ENCODE data around the gene C1orf87. TPM values are rescaled to one million over a fixed set of nuclear protein-coding genes. Genes with fewer than 3 reads are reported as not detected.

Gene C1orf87
- total and polyA plus RNA-seq, 2 donors from 2014 or later: 0.38 to 0.45 TPM

- TF ChIP-seq, protein P1, sequence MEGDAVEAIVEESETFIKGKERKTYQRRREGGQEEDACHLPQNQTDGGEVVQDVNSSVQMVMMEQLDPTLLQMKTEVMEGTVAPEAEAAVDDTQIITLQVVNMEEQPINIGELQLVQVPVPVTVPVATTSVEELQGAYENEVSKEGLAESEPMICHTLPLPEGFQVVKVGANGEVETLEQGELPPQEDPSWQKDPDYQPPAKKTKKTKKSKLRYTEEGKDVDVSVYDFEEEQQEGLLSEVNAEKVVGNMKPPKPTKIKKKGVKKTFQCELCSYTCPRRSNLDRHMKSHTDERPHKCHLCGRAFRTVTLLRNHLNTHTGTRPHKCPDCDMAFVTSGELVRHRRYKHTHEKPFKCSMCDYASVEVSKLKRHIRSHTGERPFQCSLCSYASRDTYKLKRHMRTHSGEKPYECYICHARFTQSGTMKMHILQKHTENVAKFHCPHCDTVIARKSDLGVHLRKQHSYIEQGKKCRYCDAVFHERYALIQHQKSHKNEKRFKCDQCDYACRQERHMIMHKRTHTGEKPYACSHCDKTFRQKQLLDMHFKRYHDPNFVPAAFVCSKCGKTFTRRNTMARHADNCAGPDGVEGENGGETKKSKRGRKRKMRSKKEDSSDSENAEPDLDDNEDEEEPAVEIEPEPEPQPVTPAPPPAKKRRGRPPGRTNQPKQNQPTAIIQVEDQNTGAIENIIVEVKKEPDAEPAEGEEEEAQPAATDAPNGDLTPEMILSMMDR (IDR thresholded peaks at IDR 0.05; ENCODE audit: borderline replicate concordance, extremely low read depth, insufficient read depth): no peak
- Histone ChIP-seq H3K36me3 (ENCODE audit: control insufficient read depth in 2 of 3, insufficient read depth in 3 of 3, low read length in 3 of 3) (no peaks in the 10 kb centered on the region), H3K9ac (ENCODE audit: low read length in 3 of 3) (no peak overlapping the region), H3K9me3 (ENCODE audit: control insufficient read depth in 2 of 3, insufficient read depth in 1 of 3, low read length in 3 of 3) (no peaks in the 10 kb centered on the region), H3K4me1 (ENCODE audit: control insufficient read depth in 2 of 3, insufficient read depth in 2 of 3, low read depth in 1 of 3, low read length in 3 of 3) (no peaks in the 10 kb centered on the region), H3K4me3 (ENCODE audit: low read length in 3 of 3) (no peak overlapping the region), H3K27ac (ENCODE audit: low read depth in 2 of 2, low read length in 2 of 2) (no peak overlapping the region), H3K27me3 (ENCODE audit: control insufficient read depth, insufficient read depth, low read length) (no peaks in the 10 kb centered on the region)
- FAIRE-seq: no peak
- no peak for DNase-seq
- intact Hi-C loops (cut with DNase I): no loop called here
Measured at GRCh38 chr1:60033066-60033465, 40.5 kb downstream of the C1orf87 start.

DNA sequence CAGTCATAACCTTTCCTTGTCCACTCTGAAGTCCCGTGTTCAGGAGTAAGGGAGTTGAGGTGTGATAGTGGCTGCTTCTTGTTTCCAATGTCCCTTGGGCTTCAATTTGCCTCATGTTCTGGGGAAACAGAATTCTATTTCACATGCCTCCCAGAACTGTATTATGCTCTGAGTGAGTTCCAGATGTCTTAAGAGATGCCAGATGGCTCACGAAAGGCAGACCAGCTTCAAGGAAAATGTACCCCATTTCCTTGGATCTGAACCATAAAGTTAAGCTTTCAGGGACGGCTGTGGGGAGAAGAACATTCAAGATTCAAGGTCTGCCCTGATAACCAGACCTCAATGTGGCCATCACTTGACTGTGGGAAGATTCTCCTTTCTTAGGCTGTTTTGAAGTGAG, 42.4 kb downstream of the C1orf87 start:
- intact Hi-C loops (cut with DNase I): no loop called here
- no peak for FAIRE-seq
- TF ChIP-seq, protein P1 (IDR thresholded peaks at IDR 0.05; ENCODE audit: borderline replicate concordance, extremely low read depth, insufficient read depth): no peak

GRCh38 chr1:60025552-60025951, 48.0 kb downstream of the C1orf87 start:
- intact Hi-C loops (cut with DNase I): no loop called here
- no peak overlapping the region for H3K4me3 ChIP-seq (ENCODE audit: low read length in 3 of 3)
- no peaks in the 10 kb centered on the region for H3K36me3 ChIP-seq (ENCODE audit: control insufficient read depth in 2 of 3, insufficient read depth in 3 of 3, low read length in 3 of 3)
- no peak for FAIRE-seq
- H3K27me3 ChIP-seq (ENCODE audit: control insufficient read depth, insufficient read depth, low read length): no peaks in the 10 kb centered on the region
- TF ChIP-seq, protein P1 (IDR thresholded peaks at IDR 0.05; ENCODE audit: borderline replicate concordance, extremely low read depth, insufficient read depth): no peak
- H3K27ac ChIP-seq (ENCODE audit: low read depth in 2 of 2, low read length in 2 of 2): no peak overlapping the region
- no peak for DNase-seq
- H3K4me1 ChIP-seq (ENCODE audit: control insufficient read depth in 2 of 3, insufficient read depth in 2 of 3, low read depth in 1 of 3, low read length in 3 of 3): no peaks in the 10 kb centered on the region
- H3K9ac ChIP-seq (ENCODE audit: low read length in 3 of 3): no peak overlapping the region
- no peaks in the 10 kb centered on the region for H3K9me3 ChIP-seq (ENCODE audit: control insufficient read depth in 2 of 3, insufficient read depth in 1 of 3, low read length in 3 of 3)

More for the DNA sequence above, 42.4 kb downstream of the C1orf87 start:
- DNase-seq: no peak
- no peaks in the 10 kb centered on the region for H3K27me3 ChIP-seq (ENCODE audit: control insufficient read depth, insufficient read depth, low read length)
- no peak overlapping the region for H3K9ac ChIP-seq (ENCODE audit: low read length in 3 of 3)
- H3K4me1 ChIP-seq (ENCODE audit: control insufficient read depth in 2 of 3, insufficient read depth in 2 of 3, low read depth in 1 of 3, low read length in 3 of 3): no peaks in the 10 kb centered on the region
- no peaks in the 10 kb centered on the region for H3K9me3 ChIP-seq (ENCODE audit: control insufficient read depth in 2 of 3, insufficient read depth in 1 of 3, low read length in 3 of 3)
- H3K27ac ChIP-seq (ENCODE audit: low read depth in 2 of 2, low read length in 2 of 2): no peak overlapping the region
- no peaks in the 10 kb centered on the region for H3K36me3 ChIP-seq (ENCODE audit: control insufficient read depth in 2 of 3, insufficient read depth in 3 of 3, low read length in 3 of 3)
- H3K4me3 ChIP-seq (ENCODE audit: low read length in 3 of 3): no peak overlapping the region
